Activated T-helper 2 cell treated with anti-CD3 and anti-CD28 coated beads, Interferon-gamma antibody, Interleukin-2, Interleukin-4, amounts not matched to agents 10 μg/mL and 5 μg/mL and 100 μg/mL, durations not matched to agents 14 hours and 24 hours and 36 hours (primary cell): ENCODE data around the gene MYBPC3. TPM values are rescaled to one million over a fixed set of nuclear protein-coding genes. Genes with fewer than 3 reads are reported as not detected.

Source experiments
- DNase-seq: peaks from one replicate; pipeline ENCODE4 v3.0.0; 2021; ENCODE audit warnings: low spot score
- H3K27ac Mint-ChIP-seq: one replicate; pipeline ENCODE4 v1.8.0; 2021; ENCODE audit warnings: mixed read lengths
- H3K27me3 Mint-ChIP-seq: one replicate; pipeline ENCODE4 v1.8.0; 2021; ENCODE audit warnings: low read depth, mixed read lengths
- H3K36me3 Mint-ChIP-seq: one replicate; pipeline ENCODE4 v1.8.0; 2021; ENCODE audit warnings: low read depth, mixed read lengths
- H3K4me1 Mint-ChIP-seq: one replicate; pipeline ENCODE4 v1.8.0; 2021; ENCODE audit warnings: low read depth, mixed read lengths
- H3K4me3 Mint-ChIP-seq: one replicate; pipeline ENCODE4 v1.8.0; 2021; ENCODE audit warnings: low read depth, mild to moderate bottlenecking, moderate library complexity, mixed read lengths
- H3K9me3 Mint-ChIP-seq: one replicate; pipeline ENCODE4 v1.8.0; 2021; ENCODE audit warnings: mixed read lengths
- intact Hi-C: fragments of 100-400 bp; cut with micrococcal nuclease; formaldehyde crosslinking; loops from one replicate; pipeline ENCODE4 v1.15.1; 2023
- total RNA-seq: library from RNA; stranded (reverse); gene quantifications from 2 replicates; pipeline ENCODE4 v1.2.3, GENCODE V29; 2022

The MYBPC3 gene
- not detected in 2 replicates for total RNA-seq

- intact Hi-C loops, result no loop called here
- Mint-ChIP-seq H3K4me1 (no peaks in the 10 kb centered on the region), H3K27ac (no peak within 1 kb of the TSS), H3K27me3 (no peaks in the 10 kb centered on the region), H3K9me3 (no peaks in the 10 kb centered on the region), H3K36me3 (no peaks in the 10 kb centered on the region), H3K4me3 (no peak within 1 kb of the TSS)
- DNase-seq, result no peak
Measured at GRCh38 chr11:47352556-47352955, at the start of gene MYBPC3. TSS of gene MYBPC3 (minus strand) at chr11:47352702. CDS start at chr11:47352647, 55 bp downstream.

- peak overlapping the region; percentile 71 for H3K27ac Mint-ChIP-seq
Measured at GRCh38 chr11:47400768-47401279, 48.3 kb upstream of the MYBPC3 start.

DNA sequence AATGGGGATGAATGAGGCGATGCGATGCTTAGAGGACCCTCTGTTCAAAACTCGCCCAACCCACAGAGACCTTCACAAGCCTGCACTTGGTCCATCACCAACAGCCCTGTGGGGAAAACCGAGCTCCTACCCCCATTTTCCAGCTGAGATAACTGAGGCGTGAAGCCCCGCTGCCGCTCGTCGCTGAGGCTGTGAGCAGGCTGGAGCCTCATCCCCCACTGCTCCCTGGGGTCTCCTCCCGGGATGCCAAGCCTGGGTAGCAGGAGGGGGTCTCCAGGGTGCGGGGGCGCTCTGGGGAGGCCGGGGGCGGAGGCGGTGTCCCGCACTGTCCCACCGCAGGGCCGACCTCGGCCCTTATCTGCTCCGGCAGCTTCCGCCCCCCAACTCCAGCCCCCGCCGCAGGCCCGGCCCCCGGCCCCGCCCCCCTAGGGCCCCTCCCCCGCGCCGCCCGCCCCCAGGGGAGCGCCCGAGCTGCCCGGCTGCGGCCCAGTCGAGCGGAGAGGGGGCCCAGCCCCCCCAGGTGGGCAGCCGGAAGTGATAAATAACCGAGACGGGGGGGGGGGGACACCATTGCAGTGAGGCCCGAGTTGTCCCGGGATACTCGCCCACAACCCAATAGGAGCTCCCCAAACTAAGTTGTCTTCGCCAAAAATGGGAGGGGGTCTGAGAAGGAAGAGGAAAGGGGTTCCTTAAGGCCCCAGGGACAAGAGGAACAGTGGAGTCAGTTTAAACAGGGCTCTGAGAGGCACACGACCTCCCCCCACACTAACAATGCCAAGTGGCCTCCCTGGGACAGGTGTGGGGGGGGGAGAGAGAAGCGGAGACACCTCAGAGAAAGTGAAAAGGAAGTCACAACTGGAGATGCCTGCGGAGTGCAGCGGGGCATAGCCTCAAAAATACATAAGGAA lies 47.6 kb upstream of the MYBPC3 start:
- H3K4me3 Mint-ChIP-seq, result peak overlapping the region; percentile 76
- intact Hi-C loops, result no loop called here
- no peaks in the 10 kb centered on the region for H3K9me3 Mint-ChIP-seq
- peaks cover 17% of the 10 kb centered on the region for H3K4me1 Mint-ChIP-seq
- H3K27me3 Mint-ChIP-seq, result no peaks in the 10 kb centered on the region
- DNase-seq, result no peak
- H3K36me3 Mint-ChIP-seq, result no peaks in the 10 kb centered on the region
- peak overlapping the region; percentile 71 for H3K27ac Mint-ChIP-seq

More at GRCh38 chr11:47400768-47401279, 48.3 kb upstream of the MYBPC3 start:
- Mint-ChIP-seq H3K9me3 (no peaks in the 10 kb centered on the region), H3K36me3 (no peaks in the 10 kb centered on the region), H3K4me1 (peaks cover 15% of the 10 kb centered on the region), H3K4me3 (peak overlapping the region; percentile 63), H3K27me3 (no peaks in the 10 kb centered on the region)
- intact Hi-C loops, result no loop called here
- no peak for DNase-seq

DNA sequence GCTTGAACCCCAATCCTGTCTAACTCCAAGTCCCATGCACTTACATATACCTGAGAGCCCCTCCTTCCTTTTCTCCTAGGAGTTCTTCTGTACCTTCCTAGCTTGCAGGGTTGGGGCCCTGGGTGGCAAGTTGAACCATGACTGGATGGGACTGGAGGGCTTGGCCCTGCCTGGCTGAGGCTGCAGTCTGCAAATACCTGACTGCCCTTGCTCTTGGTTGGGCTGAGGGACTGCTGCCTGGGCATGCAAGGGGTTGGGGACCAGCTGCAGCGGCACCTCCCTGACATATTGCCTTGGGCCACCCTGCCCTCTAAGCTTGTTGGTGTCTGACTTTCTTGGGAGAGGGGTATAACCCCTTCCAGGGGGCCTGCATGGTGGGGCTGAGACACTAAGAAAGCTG lies 46.0 kb upstream of the MYBPC3 start:
- Mint-ChIP-seq H3K27me3 (no peaks in the 10 kb centered on the region), H3K27ac (no peak overlapping the region), H3K9me3 (no peaks in the 10 kb centered on the region), H3K36me3 (no peaks in the 10 kb centered on the region), H3K4me1 (peaks cover 21% of the 10 kb centered on the region), H3K4me3 (peak overlapping the region; percentile 30)
- DNase-seq, result no peak
- intact Hi-C loops, result no loop called here

DNA sequence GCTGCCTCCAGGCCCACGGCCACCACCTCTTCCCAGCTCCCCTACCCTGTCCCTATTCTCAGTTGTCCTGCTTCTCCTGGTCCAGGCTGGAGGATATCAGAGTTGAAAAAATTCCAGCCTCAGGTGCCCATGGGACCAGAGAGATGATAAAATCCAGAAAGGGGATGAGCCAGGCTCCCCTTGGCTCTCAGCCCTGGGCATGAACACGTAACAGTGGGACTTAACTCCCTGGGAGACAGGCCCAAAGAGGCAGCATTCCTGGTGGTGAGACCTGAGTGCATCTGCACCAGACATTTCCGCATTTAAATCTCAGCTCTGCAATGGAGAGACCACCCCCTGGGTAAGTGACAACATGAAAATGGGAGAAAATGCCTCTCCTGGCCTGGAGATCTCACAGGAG lies 45.5 kb upstream of the MYBPC3 start:
- intact Hi-C loops, result no loop called here

DNA sequence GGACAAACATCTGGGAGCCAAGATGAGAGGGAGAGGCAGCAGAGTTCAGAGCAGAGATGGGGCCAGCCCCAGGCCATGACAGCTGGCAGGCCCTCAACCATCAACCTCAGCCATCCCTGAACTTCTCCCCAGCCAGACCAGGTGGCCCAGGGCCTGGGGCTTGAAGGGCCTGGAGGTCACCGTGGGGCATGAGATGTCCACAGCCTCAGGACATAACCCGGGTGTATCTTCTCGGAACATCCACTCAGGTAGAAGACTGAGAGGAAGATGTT lies 43.5 kb upstream of the MYBPC3 start:
- DNase-seq, result no peak
- Mint-ChIP-seq H3K27me3 (no peaks in the 10 kb centered on the region), H3K36me3 (no peaks in the 10 kb centered on the region), H3K27ac (peak overlapping the region; percentile 91), H3K4me3 (no peak overlapping the region), H3K4me1 (peaks cover 19% of the 10 kb centered on the region), H3K9me3 (no peaks in the 10 kb centered on the region)
- intact Hi-C loops, result no loop called here

More for the DNA sequence above, 45.5 kb upstream of the MYBPC3 start:
- DNase-seq, result no peak
- Mint-ChIP-seq H3K27ac (no peak overlapping the region), H3K4me3 (no peak overlapping the region), H3K9me3 (no peaks in the 10 kb centered on the region), H3K27me3 (no peaks in the 10 kb centered on the region), H3K36me3 (no peaks in the 10 kb centered on the region), H3K4me1 (peaks cover 21% of the 10 kb centered on the region)

DNA sequence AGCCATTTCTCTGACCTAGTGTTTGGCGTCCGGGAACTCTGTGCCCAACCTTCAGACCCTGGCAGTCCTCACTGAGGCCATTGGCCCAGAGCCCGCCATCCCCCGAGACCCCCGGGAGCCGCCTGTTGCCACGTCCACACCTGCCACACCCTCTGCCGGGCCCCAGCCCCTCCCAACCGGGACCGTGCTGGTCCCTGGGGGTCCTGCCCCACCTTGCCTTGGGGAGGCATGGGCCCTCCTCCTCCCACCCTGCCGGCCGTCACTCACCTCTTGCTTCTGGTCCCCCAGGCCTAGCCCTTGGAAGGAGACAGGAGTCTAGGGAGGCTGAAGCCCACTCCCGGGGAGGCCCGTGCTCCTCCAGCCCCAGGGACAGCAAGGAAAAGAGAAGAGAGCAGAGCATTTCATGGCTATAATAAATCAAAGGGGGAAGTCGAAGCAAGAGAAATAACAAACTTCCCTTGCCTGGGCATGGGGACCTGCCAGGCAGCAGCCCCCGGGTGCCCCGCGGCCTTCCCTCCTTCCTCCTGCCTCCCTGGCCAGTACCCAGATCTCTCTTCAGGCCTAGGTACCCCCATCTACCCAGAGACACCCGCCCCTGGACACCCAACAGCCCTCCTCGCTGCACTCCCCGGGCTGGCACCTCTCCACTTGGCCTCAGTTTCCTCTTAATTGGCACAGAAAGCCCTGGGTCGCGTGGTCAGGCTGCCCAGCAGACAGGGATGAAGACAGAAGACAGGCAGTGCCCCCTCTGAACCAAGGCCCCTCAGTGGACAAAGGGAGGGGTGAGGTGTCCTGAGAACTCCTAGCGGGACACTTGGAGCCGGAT lies 42.9 kb upstream of the MYBPC3 start:
- H3K27ac Mint-ChIP-seq, result peak overlapping the region; percentile 91
- intact Hi-C loops, result no loop called here
- H3K4me1 Mint-ChIP-seq, result peaks cover 15% of the 10 kb centered on the region
- no peaks in the 10 kb centered on the region for H3K36me3 Mint-ChIP-seq
- H3K4me3 Mint-ChIP-seq, result no peak overlapping the region
- H3K27me3 Mint-ChIP-seq, result no peaks in the 10 kb centered on the region
- H3K9me3 Mint-ChIP-seq, result no peaks in the 10 kb centered on the region
- no peak for DNase-seq

GRCh38 chr11:47394322-47395222 lies 42.1 kb upstream of the MYBPC3 start:
- peak; percentile 45 for DNase-seq
- intact Hi-C loops, result no loop called here
- H3K9me3 Mint-ChIP-seq, result no peaks in the 10 kb centered on the region
- no peaks in the 10 kb centered on the region for H3K27me3 Mint-ChIP-seq
- H3K27ac Mint-ChIP-seq, result peak overlapping the region; percentile 91
- H3K4me3 Mint-ChIP-seq, result peak overlapping the region; percentile 39
- H3K36me3 Mint-ChIP-seq, result no peaks in the 10 kb centered on the region
- H3K4me1 Mint-ChIP-seq, result peaks cover 16% of the 10 kb centered on the region

- Mint-ChIP-seq H3K9me3 (no peaks in the 10 kb centered on the region), H3K4me1 (peaks cover 19% of the 10 kb centered on the region), H3K4me3 (no peak overlapping the region), H3K36me3 (no peaks in the 10 kb centered on the region), H3K27me3 (no peaks in the 10 kb centered on the region), H3K27ac (peak overlapping the region; percentile 91)
- intact Hi-C loops, result no loop called here
- DNase-seq, result no peak
Measured at GRCh38 chr11:47394050-47394321, 41.5 kb upstream of the MYBPC3 start.

GRCh38 chr11:47393163-47394049 lies 40.9 kb upstream of the MYBPC3 start:
- no peak for DNase-seq
- Mint-ChIP-seq H3K27ac (peak overlapping the region; percentile 91), H3K4me1 (peaks cover 17% of the 10 kb centered on the region), H3K4me3 (no peak overlapping the region), H3K36me3 (no peaks in the 10 kb centered on the region), H3K9me3 (no peaks in the 10 kb centered on the region), H3K27me3 (no peaks in the 10 kb centered on the region)
- intact Hi-C loops, result no loop called here

- no peaks in the 10 kb centered on the region for H3K9me3 Mint-ChIP-seq
- H3K36me3 Mint-ChIP-seq, result no peaks in the 10 kb centered on the region
- intact Hi-C loops, result no loop called here
- no peak for DNase-seq
- H3K4me3 Mint-ChIP-seq, result no peak overlapping the region
- H3K27me3 Mint-ChIP-seq, result no peaks in the 10 kb centered on the region
- H3K4me1 Mint-ChIP-seq, result peaks cover 17% of the 10 kb centered on the region
- no peak overlapping the region for H3K27ac Mint-ChIP-seq
Measured at GRCh38 chr11:47392546-47393162, 40.2 kb upstream of the MYBPC3 start.
